22Rv1 (cell line): ENCODE data around the gene DMKN.
A peak's percentile ranks its signal among the peaks of the same experiment; 100 is the strongest.

Experiments
- H3K27ac ChIP-seq: fragments of 450-650 bp; 2 replicates; pipeline ENCODE4 v1.5.1; 2017
- CTCF ChIP-seq: fragments of 450-650 bp; IDR thresholded peaks from 2 replicates; pipeline ENCODE4 v1.5.1; 2017; ENCODE audit warnings: mild to moderate bottlenecking
- ZFX ChIP-seq: fragments of 450-650 bp; IDR thresholded peaks from 2 replicates; pipeline ENCODE4 v1.6.1; 2017; ENCODE audit warnings: antibody characterized with exemption, borderline replicate concordance

DMKN gene

GRCh38 chr19:35546532-35546931, 33.1 kb upstream of the DMKN start:
- TF ChIP-seq ZFX (no peak), CTCF (no peak)
- peak overlapping the region; percentile 73 for H3K27ac ChIP-seq

- TF ChIP-seq ZFX (no peak), CTCF (no peak)
- peak overlapping the region; percentile 73 for H3K27ac ChIP-seq
Observed at GRCh38 chr19:35545855-35546381, 32.5 kb upstream of the DMKN start.

- peak within 1 kb of the TSS; percentile 73 for H3K27ac ChIP-seq
Observed at GRCh38 chr19:35545001-35545854, 31.8 kb upstream of the DMKN start, which contains the start of gene TMEM147. Gene TMEM147, plus strand, starts transcription at chr19:35545626. Its CDS starts 114 bp downstream, at chr19:35545740.

GRCh38 chr19:35544110-35544802, 30.8 kb upstream of the DMKN start:
- H3K27ac ChIP-seq, result peak overlapping the region; percentile 73; the same call in 1 of the 2 replicates
- TF ChIP-seq ZFX (no peak), CTCF (no peak)

More at GRCh38 chr19:35545001-35545854, 31.8 kb upstream of the DMKN start, which contains the start of gene TMEM147:
- TF ChIP-seq CTCF (no peak), ZFX (no peak)

GRCh38 chr19:35543280-35544109, 30.0 kb upstream of the DMKN start:
- no peak overlapping the region for H3K27ac ChIP-seq
- no peak for TF ChIP-seq CTCF
- TF ChIP-seq ZFX, result no peak

GRCh38 chr19:35542209-35542608, 28.8 kb upstream of the DMKN start:
- no peak for TF ChIP-seq ZFX
- no peak for TF ChIP-seq CTCF
- no peak overlapping the region for H3K27ac ChIP-seq
